ENCODE measurements around the gene VAC14.
"Not testable (repeated sequence)": the region's sequence is repeated elsewhere in the genome, so short reads cannot be mapped to it uniquely, and the experiment has no call there.

The VAC14 gene

GRCh38 chr16:70758786-70759185, 42.2 kb downstream of the VAC14 start:
- peak; percentile 21 for DNase-seq

GRCh38 chr16:70757183-70757582, 43.8 kb downstream of the VAC14 start:
- DNase-seq = no peak

GRCh38 chr16:70756071-70756470, 44.9 kb downstream of the VAC14 start:
- no peak for DNase-seq

- DNase-seq = no peak
Observed at GRCh38 chr16:70754851-70755600, 45.9 kb downstream of the VAC14 start.

GRCh38 chr16:70754371-70754770, 46.6 kb downstream of the VAC14 start:
- DNase-seq = no peak

GRCh38 chr16:70753694-70754325, 47.1 kb downstream of the VAC14 start:
- DNase-seq = no peak

GRCh38 chr16:70753228-70753627, 47.7 kb downstream of the VAC14 start:
- no peak for DNase-seq

- DNase-seq = no peak
Observed at GRCh38 chr16:70752426-70752825, 48.5 kb downstream of the VAC14 start.

GRCh38 chr16:70751593-70751992, 49.4 kb downstream of the VAC14 start:
- no peak for DNase-seq

- no peak for DNase-seq
Observed at GRCh38 chr16:70750893-70751467, 50.0 kb downstream of the VAC14 start.

GRCh38 chr16:70749681-70750601, 51.0 kb downstream of the VAC14 start:
- DNase-seq = no peak

GRCh38 chr16:70749006-70749678, 51.8 kb downstream of the VAC14 start:
- no peak for DNase-seq

- DNase-seq = no peak
Observed at GRCh38 chr16:70747703-70748631, 53.0 kb downstream of the VAC14 start.

GRCh38 chr16:70746708-70747424, 54.1 kb downstream of the VAC14 start:
- peak; percentile 87 for DNase-seq

- DNase-seq = no peak
Observed at GRCh38 chr16:70746040-70746707, 54.8 kb downstream of the VAC14 start.

GRCh38 chr16:70745536-70746025, 55.4 kb downstream of the VAC14 start:
- DNase-seq = no peak

- DNase-seq = no peak
Observed at GRCh38 chr16:70744366-70744765, 56.6 kb downstream of the VAC14 start.

- DNase-seq = no peak
Observed at GRCh38 chr16:70743791-70744190, 57.2 kb downstream of the VAC14 start.

- not testable (repeated sequence) for DNase-seq
Observed at GRCh38 chr16:70742967-70743366, 58.0 kb downstream of the VAC14 start.

- DNase-seq = no peak
Observed at GRCh38 chr16:70741783-70742125, 59.2 kb downstream of the VAC14 start.

Data from NCI-H146 (cell line).